Measurements from ENCODE around the gene CGNL1.

The CGNL1 gene

DNA sequence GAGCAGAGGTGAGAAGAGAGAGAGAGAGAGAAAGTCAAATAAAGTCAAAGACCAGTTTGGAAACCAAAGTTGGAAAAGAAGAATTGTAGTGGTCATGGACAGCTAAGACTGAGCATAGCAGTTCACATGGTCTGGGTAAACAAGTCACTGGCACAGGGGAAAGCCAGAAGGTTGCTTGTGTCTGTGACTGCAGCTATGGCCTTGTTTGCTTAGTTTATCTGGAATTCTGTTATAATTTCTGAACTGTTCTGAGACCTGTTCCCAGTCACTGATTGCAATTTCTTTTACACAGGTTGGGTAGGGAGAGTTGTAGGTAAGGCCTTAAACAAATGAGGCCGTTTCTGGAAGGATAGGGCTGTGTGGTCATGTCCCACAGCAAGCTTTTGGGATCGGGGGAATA, 172.0 kb downstream of the CGNL1 start:
- Histone ChIP-seq H2AK5ac (ENCODE audit: low read depth, low read length) (no peak overlapping the region), H2BK15ac (ENCODE audit: low read length) (no peak overlapping the region), H3K27ac (replicated peaks; ENCODE audit: low read length) (no peak overlapping the region), H3K27me3 (ENCODE audit: control insufficient read depth in 3 of 3, insufficient read depth in 3 of 3, low read depth in 1 of 3, low read length in 3 of 3) (no peaks in the 10 kb centered on the region), H3K4ac (ENCODE audit: low read length) (no peak overlapping the region), H3K4me1 (ENCODE audit: control insufficient read depth in 2 of 2, insufficient read depth in 1 of 2, low read depth in 1 of 2, low read length in 2 of 2) (peaks cover 16 to 21% of the 10 kb centered on the region in 2 donors), H3K18ac (ENCODE audit: low read length) (no peak overlapping the region), H2BK120ac (ENCODE audit: low read depth, low read length) (no peak overlapping the region), H4K8ac (ENCODE audit: low read depth, low read length) (no peak overlapping the region), H4K91ac (ENCODE audit: low read depth, low read length, poor library complexity) (no peak overlapping the region), H2BK5ac (ENCODE audit: low read length) (no peak overlapping the region), H3K4me2 (ENCODE audit: insufficient read depth, low read length, poor library complexity, severe bottlenecking) (no peak overlapping the region), H2BK12ac (ENCODE audit: low read length) (no peak overlapping the region), H3K79me1 (ENCODE audit: low read depth, low read length) (no peaks in the 10 kb centered on the region), H2AFZ (ENCODE audit: low read length) (no peak overlapping the region), H3K23ac (ENCODE audit: low read depth, low read length, poor library complexity) (no peak overlapping the region), H3K9me3 (replicated peaks in 1 of 2; ENCODE audit: control insufficient read depth in 2 of 2, insufficient read depth in 1 of 2, low read depth in 1 of 2, low read length in 2 of 2) (no peaks in the 10 kb centered on the region), H3K36me3 (replicated peaks in 1 of 2; ENCODE audit: control insufficient read depth in 2 of 2, insufficient read depth in 2 of 2, low read length in 2 of 2) (no peaks in the 10 kb centered on the region), H3K4me3 (ENCODE audit: low read length in 2 of 2) (no peak overlapping the region), H3K9ac (ENCODE audit: low read depth, low read length, poor library complexity) (no peak overlapping the region), H3K14ac (ENCODE audit: low read length) (no peak overlapping the region)
- no CpG with 5 or more reads among the region's 2 CpGs for WGBS, 2 donors (ENCODE audit: extremely low coverage in 2 of 2, insufficient read length in 2 of 2, insufficient replicate concordance in 1 of 2)
- no peak for DNase-seq (ENCODE audit: low spot score)

DNA sequence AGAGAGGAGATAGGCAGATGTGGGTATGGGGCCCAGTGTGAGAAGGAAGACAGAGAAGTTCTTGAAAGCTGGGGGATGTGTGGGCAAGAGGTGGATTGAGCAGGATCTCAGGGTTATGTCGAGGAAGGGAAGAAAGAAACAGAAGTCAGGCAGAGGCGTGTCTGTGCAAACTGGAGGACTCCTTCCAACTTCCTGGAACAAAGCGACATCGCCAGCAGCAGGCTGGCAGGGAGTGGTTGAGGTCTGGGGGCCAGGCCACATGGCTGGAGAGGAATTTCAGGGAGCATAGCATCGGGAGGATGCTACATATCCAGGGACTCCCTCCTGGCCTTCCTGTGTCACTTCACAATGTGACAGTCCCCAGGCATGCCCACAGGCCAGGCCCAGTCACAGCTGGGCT, 172.5 kb downstream of the CGNL1 start:
- no CpG with 5 or more reads among the region's 5 CpGs for WGBS, 2 donors (ENCODE audit: extremely low coverage in 2 of 2, insufficient read length in 2 of 2, insufficient replicate concordance in 1 of 2)
- no peak overlapping the region for H2BK15ac ChIP-seq (ENCODE audit: low read length)
- H2BK120ac ChIP-seq (ENCODE audit: low read depth, low read length): no peak overlapping the region
- no peak for DNase-seq (ENCODE audit: low spot score)
- no peak overlapping the region for H4K8ac ChIP-seq (ENCODE audit: low read depth, low read length)
- peak overlapping the region; percentile 0 for H3K18ac ChIP-seq (ENCODE audit: low read length)
- no peaks in the 10 kb centered on the region for H3K79me1 ChIP-seq (ENCODE audit: low read depth, low read length)
- no peaks in the 10 kb centered on the region for H3K36me3 ChIP-seq (replicated peaks in 1 of 2; ENCODE audit: control insufficient read depth in 2 of 2, insufficient read depth in 2 of 2, low read length in 2 of 2)
- H3K27ac ChIP-seq (replicated peaks; ENCODE audit: low read length): no peak overlapping the region
- peaks cover 16 to 24% of the 10 kb centered on the region in 2 donors for H3K4me1 ChIP-seq (ENCODE audit: control insufficient read depth in 2 of 2, insufficient read depth in 1 of 2, low read depth in 1 of 2, low read length in 2 of 2)
- no peak overlapping the region for H2BK5ac ChIP-seq (ENCODE audit: low read length)
- peak overlapping the region; percentile 8 for H2AK5ac ChIP-seq (ENCODE audit: low read depth, low read length)
- H2BK12ac ChIP-seq (ENCODE audit: low read length): no peak overlapping the region
- no peak overlapping the region for H3K23ac ChIP-seq (ENCODE audit: low read depth, low read length, poor library complexity)
- no peak overlapping the region for H4K91ac ChIP-seq (ENCODE audit: low read depth, low read length, poor library complexity)
- H3K14ac ChIP-seq (ENCODE audit: low read length): no peak overlapping the region
- no peak overlapping the region for H2AFZ ChIP-seq (ENCODE audit: low read length)
- no peak overlapping the region for H3K9ac ChIP-seq (ENCODE audit: low read depth, low read length, poor library complexity)
- no peak overlapping the region for H3K4me2 ChIP-seq (ENCODE audit: insufficient read depth, low read length, poor library complexity, severe bottlenecking)
- H3K27me3 ChIP-seq (ENCODE audit: control insufficient read depth in 3 of 3, insufficient read depth in 3 of 3, low read depth in 1 of 3, low read length in 3 of 3): no peaks in the 10 kb centered on the region
- no peaks in the 10 kb centered on the region for H3K9me3 ChIP-seq (replicated peaks in 1 of 2; ENCODE audit: control insufficient read depth in 2 of 2, insufficient read depth in 1 of 2, low read depth in 1 of 2, low read length in 2 of 2)
- no peak overlapping the region for H3K4me3 ChIP-seq (ENCODE audit: low read length in 2 of 2)
- H3K4ac ChIP-seq (ENCODE audit: low read length): no peak overlapping the region

DNA sequence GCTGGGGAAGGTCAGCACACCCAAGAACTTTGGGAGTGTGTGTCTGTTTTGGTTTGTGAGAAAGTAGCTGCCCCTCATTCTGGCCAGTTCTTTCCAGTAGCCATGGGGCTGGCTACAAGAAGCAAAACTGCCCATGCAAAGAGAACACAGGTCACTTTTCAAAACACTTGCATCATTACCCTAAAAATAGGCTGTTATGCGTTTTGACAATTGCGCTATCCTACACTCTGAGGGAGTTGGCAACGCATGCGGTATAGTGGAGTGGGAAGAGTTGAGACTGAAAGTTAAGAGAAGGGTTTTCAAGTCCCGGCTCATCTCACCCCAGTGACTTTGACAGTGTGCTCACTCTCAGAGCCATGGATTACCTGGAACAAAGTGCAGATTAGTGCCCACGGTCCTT, 173.6 kb downstream of the CGNL1 start:
- no peak overlapping the region for H2BK5ac ChIP-seq (ENCODE audit: low read length)
- H2BK12ac ChIP-seq (ENCODE audit: low read length): peak overlapping the region; percentile 32
- H3K27me3 ChIP-seq (ENCODE audit: control insufficient read depth in 3 of 3, insufficient read depth in 3 of 3, low read depth in 1 of 3, low read length in 3 of 3): no peaks in the 10 kb centered on the region
- no peaks in the 10 kb centered on the region for H3K79me1 ChIP-seq (ENCODE audit: low read depth, low read length)
- no peak overlapping the region for H3K9ac ChIP-seq (ENCODE audit: low read depth, low read length, poor library complexity)
- H2BK120ac ChIP-seq (ENCODE audit: low read depth, low read length): no peak overlapping the region
- no peak overlapping the region for H3K14ac ChIP-seq (ENCODE audit: low read length)
- H3K4me3 ChIP-seq (ENCODE audit: low read length in 2 of 2): no peak overlapping the region
- no peak overlapping the region for H4K91ac ChIP-seq (ENCODE audit: low read depth, low read length, poor library complexity)
- no peak for DNase-seq (ENCODE audit: low spot score)
- H2AK5ac ChIP-seq (ENCODE audit: low read depth, low read length): no peak overlapping the region
- no peak overlapping the region for H3K27ac ChIP-seq (replicated peaks; ENCODE audit: low read length)
- no peak overlapping the region for H2AFZ ChIP-seq (ENCODE audit: low read length)
- H3K4me1 ChIP-seq (ENCODE audit: control insufficient read depth in 2 of 2, insufficient read depth in 1 of 2, low read depth in 1 of 2, low read length in 2 of 2): peaks cover 16 to 30% of the 10 kb centered on the region in 2 donors
- H3K36me3 ChIP-seq (replicated peaks in 1 of 2; ENCODE audit: control insufficient read depth in 2 of 2, insufficient read depth in 2 of 2, low read length in 2 of 2): no peaks in the 10 kb centered on the region
- H3K23ac ChIP-seq (ENCODE audit: low read depth, low read length, poor library complexity): no peak overlapping the region
- H3K18ac ChIP-seq (ENCODE audit: low read length): no peak overlapping the region
- no peaks in the 10 kb centered on the region for H3K9me3 ChIP-seq (replicated peaks in 1 of 2; ENCODE audit: control insufficient read depth in 2 of 2, insufficient read depth in 1 of 2, low read depth in 1 of 2, low read length in 2 of 2)
- H3K4me2 ChIP-seq (ENCODE audit: insufficient read depth, low read length, poor library complexity, severe bottlenecking): no peak overlapping the region
- no peak overlapping the region for H2BK15ac ChIP-seq (ENCODE audit: low read length)
- no peak overlapping the region for H3K4ac ChIP-seq (ENCODE audit: low read length)
- H4K8ac ChIP-seq (ENCODE audit: low read depth, low read length): no peak overlapping the region
- WGBS, 2 donors (ENCODE audit: extremely low coverage in 2 of 2, insufficient read length in 2 of 2, insufficient replicate concordance in 1 of 2): no CpG with 5 or more reads among the region's 6 CpGs

DNA sequence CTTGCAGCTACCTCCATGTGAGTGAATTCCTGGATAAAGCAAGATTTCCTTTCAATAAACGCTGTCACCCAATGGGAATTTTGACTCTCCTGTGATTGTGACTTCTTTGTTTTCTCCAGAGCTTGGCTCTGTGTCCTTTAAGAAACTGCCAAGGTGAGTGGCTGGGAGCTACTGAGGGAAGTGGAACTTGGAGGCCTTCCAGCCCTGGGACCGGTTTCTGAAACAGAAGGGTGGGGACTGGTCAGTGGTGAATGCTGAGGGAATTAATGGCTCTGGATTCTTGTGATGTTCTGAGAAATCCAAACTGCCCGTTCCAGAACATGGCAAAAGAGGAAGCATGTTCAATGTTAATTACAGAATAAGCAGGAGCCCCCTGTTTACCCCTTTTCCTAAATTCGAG, 174.3 kb downstream of the CGNL1 start:
- Histone ChIP-seq H3K27ac (replicated peaks; ENCODE audit: low read length) (peak overlapping the region; percentile 91), H3K36me3 (replicated peaks in 1 of 2; ENCODE audit: control insufficient read depth in 2 of 2, insufficient read depth in 2 of 2, low read length in 2 of 2) (no peaks in the 10 kb centered on the region)

More for the DNA sequence above, 174.3 kb downstream of the CGNL1 start:
- no peaks in the 10 kb centered on the region for H3K9me3 ChIP-seq (replicated peaks in 1 of 2; ENCODE audit: control insufficient read depth in 2 of 2, insufficient read depth in 1 of 2, low read depth in 1 of 2, low read length in 2 of 2)
- no CpG with 5 or more reads among the region's 4 CpGs for WGBS, 2 donors (ENCODE audit: extremely low coverage in 2 of 2, insufficient read length in 2 of 2, insufficient replicate concordance in 1 of 2)
- H3K4me3 ChIP-seq (ENCODE audit: low read length in 2 of 2): no peak overlapping the region
- peak overlapping the region; percentile 20 for H3K4ac ChIP-seq (ENCODE audit: low read length)
- H2BK5ac ChIP-seq (ENCODE audit: low read length): peak overlapping the region; percentile 89
- no peak overlapping the region for H2AK5ac ChIP-seq (ENCODE audit: low read depth, low read length)
- no peak overlapping the region for H4K8ac ChIP-seq (ENCODE audit: low read depth, low read length)
- no peak overlapping the region for H2BK120ac ChIP-seq (ENCODE audit: low read depth, low read length)
- no peak for DNase-seq (ENCODE audit: low spot score)
- H3K23ac ChIP-seq (ENCODE audit: low read depth, low read length, poor library complexity): no peak overlapping the region
- H3K18ac ChIP-seq (ENCODE audit: low read length): peak overlapping the region; percentile 93
- H3K14ac ChIP-seq (ENCODE audit: low read length): no peak overlapping the region
- no peak overlapping the region for H2BK12ac ChIP-seq (ENCODE audit: low read length)
- no peak overlapping the region for H4K91ac ChIP-seq (ENCODE audit: low read depth, low read length, poor library complexity)
- H3K4me1 ChIP-seq (ENCODE audit: control insufficient read depth in 2 of 2, insufficient read depth in 1 of 2, low read depth in 1 of 2, low read length in 2 of 2): peaks cover 16 to 32% of the 10 kb centered on the region in 2 donors
- H2AFZ ChIP-seq (ENCODE audit: low read length): no peak overlapping the region
- H3K4me2 ChIP-seq (ENCODE audit: insufficient read depth, low read length, poor library complexity, severe bottlenecking): no peak overlapping the region
- H3K79me1 ChIP-seq (ENCODE audit: low read depth, low read length): no peaks in the 10 kb centered on the region
- H3K27me3 ChIP-seq (ENCODE audit: control insufficient read depth in 3 of 3, insufficient read depth in 3 of 3, low read depth in 1 of 3, low read length in 3 of 3): no peaks in the 10 kb centered on the region
- no peak overlapping the region for H2BK15ac ChIP-seq (ENCODE audit: low read length)
- H3K9ac ChIP-seq (ENCODE audit: low read depth, low read length, poor library complexity): no peak overlapping the region
